HepG2 (cell line): ENCODE data around the gene KIAA1614. TPM values are rescaled to one million over a fixed set of nuclear protein-coding genes. Genes with fewer than 3 reads are reported as not detected.

Source experiments
- ARHGAP35 ChIP-seq: sonication (generic); formaldehyde crosslinking; IDR thresholded peaks from 2 replicates; pipeline ENCODE4 v1.9.0; 2022; ENCODE audit warnings: mild to moderate bottlenecking, inconsistent platforms, moderate library complexity, missing genetic modification reagents, borderline replicate concordance
- BHLHE40 ChIP-seq: IDR thresholded peaks from 2 replicates; pipeline ENCODE4 v1.6.1; 2011; ENCODE audit warnings: low read length, improper control_type of control experiment
- CBX2 ChIP-seq, 2 experiments: fragments of 200-600 bp in 1 of 2; sonication (generic); formaldehyde crosslinking in 1 of 2; IDR thresholded peaks; 2 replicates each; pipeline versions ENCODE4 v1.7.0 to v1.8.1; 2018 to 2022; ENCODE audit warnings: low read depth in 2 of 2, low read length in 1 of 2, mild to moderate bottlenecking in 1 of 2, missing genetic modification reagents in 1 of 2
- CEBPB ChIP-seq: IDR thresholded peaks from 2 replicates; pipeline ENCODE4 v1.6.1; 2011; ENCODE audit warnings: low read depth, low read length, improper control_type of control experiment, borderline replicate concordance
- FOXM1 ChIP-seq: sonication (generic); formaldehyde crosslinking; IDR thresholded peaks from 2 replicates; pipeline ENCODE4 v1.5.0; 2020; ENCODE audit warnings: missing genetic modification reagents
- HCFC1 ChIP-seq: fragments of 150-350 bp; IDR thresholded peaks from 2 replicates; pipeline ENCODE4 v1.6.1; 2014; ENCODE audit warnings: low read depth, low read length
- HHEX ChIP-seq: IDR thresholded peaks from 2 replicates; pipeline ENCODE4 v1.6.1; 2016; ENCODE audit warnings: control low read depth
- KDM1A ChIP-seq: IDR thresholded peaks from 2 replicates; pipeline ENCODE4 v1.6.1; 2016; ENCODE audit warnings: missing compliant biosample characterization
- NFIB ChIP-seq: sonication (generic); formaldehyde crosslinking; IDR thresholded peaks from 2 replicates; pipeline ENCODE4 v1.9.0; 2021; ENCODE audit warnings: missing genetic modification reagents, mild to moderate bottlenecking, borderline replicate concordance
- RFX3 ChIP-seq: IDR thresholded peaks from 2 replicates; pipeline ENCODE4 v1.6.1; 2016; ENCODE audit warnings: missing biosample characterization, missing genetic modification reagents
- SYNCRIP ChIP-seq: fragments of 200-400 bp; formaldehyde crosslinking; IDR thresholded peaks from 2 replicates; pipeline ENCODE4 v1.6.1; 2018; ENCODE audit warnings: mild to moderate bottlenecking, low read depth, low read length; ENCODE audit not compliant: insufficient read depth
- TBX3 ChIP-seq: fragments of 450-650 bp; IDR thresholded peaks from 2 replicates; pipeline ENCODE4 v1.6.1; 2017; ENCODE audit warnings: antibody characterized with exemption, mild to moderate bottlenecking, inconsistent platforms, borderline replicate concordance
- ZFP82 ChIP-seq: sonication (generic); formaldehyde crosslinking; IDR thresholded peaks from 2 replicates; pipeline ENCODE4 v1.5.1; 2020; ENCODE audit warnings: mild to moderate bottlenecking, missing genetic modification reagents, borderline replicate concordance
- ZNF136 ChIP-seq: sonication (generic); formaldehyde crosslinking; IDR thresholded peaks from 2 replicates; pipeline ENCODE4 v1.8.1; 2022; ENCODE audit warnings: low read depth, mild to moderate bottlenecking, moderate library complexity, missing genetic modification reagents
- ZNF143 ChIP-seq: sonication (generic); formaldehyde crosslinking; IDR thresholded peaks from 2 replicates; pipeline ENCODE4 v1.4.0; 2020; ENCODE audit warnings: missing genetic modification reagents
- ZNF17 ChIP-seq: sonication (generic); formaldehyde crosslinking; IDR thresholded peaks from 2 replicates; pipeline ENCODE4 v1.5.0; 2020; ENCODE audit warnings: mild to moderate bottlenecking, missing genetic modification reagents
- ZNF432 ChIP-seq: sonication (generic); formaldehyde crosslinking; IDR thresholded peaks from 2 replicates; pipeline ENCODE4 v1.5.0; 2020; ENCODE audit warnings: missing genetic modification reagents, mild to moderate bottlenecking, borderline replicate concordance
- ZNF569 ChIP-seq: sonication (generic); formaldehyde crosslinking; IDR thresholded peaks from 2 replicates; pipeline ENCODE4 v1.5.0; 2020; ENCODE audit warnings: mild to moderate bottlenecking, missing genetic modification reagents, moderate library complexity, borderline replicate concordance
- ZNF615 ChIP-seq: sonication (generic); formaldehyde crosslinking; IDR thresholded peaks from 2 replicates; pipeline ENCODE4 v1.5.0; 2020; ENCODE audit warnings: mild to moderate bottlenecking, missing genetic modification reagents, borderline replicate concordance
- ZNF746 ChIP-seq: sonication (generic); formaldehyde crosslinking; IDR thresholded peaks from 2 replicates; pipeline ENCODE4 v1.8.0; 2022; ENCODE audit warnings: mild to moderate bottlenecking, missing genetic modification reagents
- polyA plus RNA-seq, 8 experiments: library from polyadenylated mRNA; depleted of rRNA in 3 of 8; stranded (reverse) in 7 of 8; unstranded in 1 of 8; fragments of >200 nt; fragmentation: Illumina TruSeq in 4 of 8; extraction: Trizol in 4 of 8; gene quantifications; 2 replicates each; pipeline versions ENCODE4 v1.2.1 to v1.2.3, GENCODE V29; 2011 to 2016; ENCODE audit warnings: low read depth in 4 of 8, missing spikeins in 1 of 8, mixed read lengths in 1 of 8; ENCODE audit not compliant: insufficient read depth in 1 of 8
- total RNA-seq, 5 experiments: library from RNA; depleted of rRNA; stranded (reverse); fragments of >200 nt; fragmentation: Illumina TruSeq; extraction: Trizol; gene quantifications; 2 replicates each; pipeline ENCODE4 v1.2.3, GENCODE V29; 2016; ENCODE audit warnings: low read depth in 1 of 5
- TF ChIP-seq, protein P1 (sequence below): sonication (generic); formaldehyde crosslinking; IDR thresholded peaks from 2 replicates; pipeline ENCODE4 v1.4.0; 2020; ENCODE audit warnings: mild to moderate bottlenecking, missing genetic modification reagents
- TF ChIP-seq, protein P2 (sequence below): sonication (generic); formaldehyde crosslinking; IDR thresholded peaks from 2 replicates; pipeline ENCODE4 v1.4.0; 2020; ENCODE audit warnings: missing genetic modification reagents
- TF ChIP-seq, protein P3 (sequence below): sonication (generic); formaldehyde crosslinking; IDR thresholded peaks from 2 replicates; pipeline ENCODE4 v1.4.0; 2020; ENCODE audit warnings: mild to moderate bottlenecking, missing genetic modification reagents
- TF ChIP-seq, protein P4 (sequence below): sonication (generic); formaldehyde crosslinking; IDR thresholded peaks from 2 replicates; pipeline ENCODE4 v1.4.0; 2020; ENCODE audit warnings: missing genetic modification reagents

Gene KIAA1614
- total and polyA plus RNA-seq, 2 of the 13 experiments (the other 11 are each of a cell fraction or from before 2014, with no cell fraction given), result 0.15 to 0.77 TPM

DNA sequence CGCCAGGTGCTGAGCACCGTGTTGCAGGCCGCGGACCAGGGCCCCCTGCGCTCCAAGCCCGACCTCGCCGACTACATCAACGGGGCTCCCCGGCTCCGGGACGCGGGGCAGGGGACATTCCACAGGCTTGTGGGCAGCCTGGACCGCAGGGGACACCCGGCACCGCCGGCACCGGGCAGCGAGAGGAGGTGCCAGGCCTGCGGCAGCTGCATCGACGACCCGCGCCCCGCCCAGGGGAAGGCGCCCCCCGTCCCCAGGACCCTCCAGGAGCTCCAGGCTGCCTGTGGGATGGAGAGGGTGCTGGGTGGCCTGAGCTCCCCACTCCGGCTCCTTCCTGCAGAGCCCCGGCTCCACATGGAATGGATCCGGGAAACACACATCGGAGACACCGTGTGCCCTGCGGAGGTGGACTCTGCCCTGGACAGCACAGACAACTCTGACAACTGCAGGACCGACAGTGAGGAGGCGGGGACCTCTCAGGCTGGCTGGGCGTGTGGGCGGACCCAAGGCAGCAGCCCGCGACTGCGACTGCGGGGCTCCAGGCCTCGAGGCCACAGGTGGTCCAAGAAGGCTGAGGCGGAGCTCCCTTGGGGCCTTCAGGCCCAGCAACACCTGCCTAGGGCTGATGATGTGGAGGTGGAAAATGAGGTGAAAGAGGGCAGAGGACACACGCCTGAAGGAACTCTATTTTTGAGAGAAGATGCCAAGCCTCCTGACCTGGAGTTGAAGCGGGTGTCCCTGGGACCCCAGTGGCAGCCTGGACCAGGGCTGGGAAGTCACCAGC lies 22.8 kb downstream of the KIAA1614 start (continued):
- no peak for TF ChIP-seq ZFP82 (CRISPR knock-in tag)
- TF ChIP-seq ZNF569 (CRISPR knock-in tag), result no peak
- no peak for TF ChIP-seq RFX3 (CRISPR knock-in tag)
- TF ChIP-seq CEBPB, result no peak
- TF ChIP-seq HCFC1, result no peak
- no peak for TF ChIP-seq FOXM1 (CRISPR knock-in tag)
- TF ChIP-seq, protein P1, sequence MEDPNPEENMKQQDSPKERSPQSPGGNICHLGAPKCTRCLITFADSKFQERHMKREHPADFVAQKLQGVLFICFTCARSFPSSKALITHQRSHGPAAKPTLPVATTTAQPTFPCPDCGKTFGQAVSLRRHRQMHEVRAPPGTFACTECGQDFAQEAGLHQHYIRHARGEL, result no peak
- no peak for TF ChIP-seq NFIB
- no peak for TF ChIP-seq CBX2 (IDR thresholded peaks at IDR 0.05; ENCODE audit: low read depth, low read length)
- no peak for TF ChIP-seq CBX2 (CRISPR knock-in tag; IDR thresholded peaks at IDR 0.05; ENCODE audit: low read depth)
- no peak for TF ChIP-seq ZNF17 (CRISPR knock-in tag)
- TF ChIP-seq, protein P2, sequence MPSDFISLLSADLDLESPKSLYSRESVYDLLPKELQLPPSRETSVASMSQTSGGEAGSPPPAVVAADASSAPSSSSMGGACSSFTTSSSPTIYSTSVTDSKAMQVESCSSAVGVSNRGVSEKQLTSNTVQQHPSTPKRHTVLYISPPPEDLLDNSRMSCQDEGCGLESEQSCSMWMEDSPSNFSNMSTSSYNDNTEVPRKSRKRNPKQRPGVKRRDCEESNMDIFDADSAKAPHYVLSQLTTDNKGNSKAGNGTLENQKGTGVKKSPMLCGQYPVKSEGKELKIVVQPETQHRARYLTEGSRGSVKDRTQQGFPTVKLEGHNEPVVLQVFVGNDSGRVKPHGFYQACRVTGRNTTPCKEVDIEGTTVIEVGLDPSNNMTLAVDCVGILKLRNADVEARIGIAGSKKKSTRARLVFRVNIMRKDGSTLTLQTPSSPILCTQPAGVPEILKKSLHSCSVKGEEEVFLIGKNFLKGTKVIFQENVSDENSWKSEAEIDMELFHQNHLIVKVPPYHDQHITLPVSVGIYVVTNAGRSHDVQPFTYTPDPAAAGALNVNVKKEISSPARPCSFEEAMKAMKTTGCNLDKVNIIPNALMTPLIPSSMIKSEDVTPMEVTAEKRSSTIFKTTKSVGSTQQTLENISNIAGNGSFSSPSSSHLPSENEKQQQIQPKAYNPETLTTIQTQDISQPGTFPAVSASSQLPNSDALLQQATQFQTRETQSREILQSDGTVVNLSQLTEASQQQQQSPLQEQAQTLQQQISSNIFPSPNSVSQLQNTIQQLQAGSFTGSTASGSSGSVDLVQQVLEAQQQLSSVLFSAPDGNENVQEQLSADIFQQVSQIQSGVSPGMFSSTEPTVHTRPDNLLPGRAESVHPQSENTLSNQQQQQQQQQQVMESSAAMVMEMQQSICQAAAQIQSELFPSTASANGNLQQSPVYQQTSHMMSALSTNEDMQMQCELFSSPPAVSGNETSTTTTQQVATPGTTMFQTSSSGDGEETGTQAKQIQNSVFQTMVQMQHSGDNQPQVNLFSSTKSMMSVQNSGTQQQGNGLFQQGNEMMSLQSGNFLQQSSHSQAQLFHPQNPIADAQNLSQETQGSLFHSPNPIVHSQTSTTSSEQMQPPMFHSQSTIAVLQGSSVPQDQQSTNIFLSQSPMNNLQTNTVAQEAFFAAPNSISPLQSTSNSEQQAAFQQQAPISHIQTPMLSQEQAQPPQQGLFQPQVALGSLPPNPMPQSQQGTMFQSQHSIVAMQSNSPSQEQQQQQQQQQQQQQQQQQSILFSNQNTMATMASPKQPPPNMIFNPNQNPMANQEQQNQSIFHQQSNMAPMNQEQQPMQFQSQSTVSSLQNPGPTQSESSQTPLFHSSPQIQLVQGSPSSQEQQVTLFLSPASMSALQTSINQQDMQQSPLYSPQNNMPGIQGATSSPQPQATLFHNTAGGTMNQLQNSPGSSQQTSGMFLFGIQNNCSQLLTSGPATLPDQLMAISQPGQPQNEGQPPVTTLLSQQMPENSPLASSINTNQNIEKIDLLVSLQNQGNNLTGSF (CRISPR knock-in tag), result no peak
- TF ChIP-seq ZNF432 (CRISPR knock-in tag), result no peak
- no peak for TF ChIP-seq ZNF615
- TF ChIP-seq SYNCRIP, result no peak
- TF ChIP-seq, protein P3, sequence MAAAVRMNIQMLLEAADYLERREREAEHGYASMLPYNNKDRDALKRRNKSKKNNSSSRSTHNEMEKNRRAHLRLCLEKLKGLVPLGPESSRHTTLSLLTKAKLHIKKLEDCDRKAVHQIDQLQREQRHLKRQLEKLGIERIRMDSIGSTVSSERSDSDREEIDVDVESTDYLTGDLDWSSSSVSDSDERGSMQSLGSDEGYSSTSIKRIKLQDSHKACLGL, result no peak; the same call in 1 of the 2 replicates
- no peak for TF ChIP-seq ZNF143
- TF ChIP-seq KDM1A (CRISPR knock-in tag), result no peak
- no peak for TF ChIP-seq HHEX (CRISPR knock-in tag)
- TF ChIP-seq BHLHE40, result no peak
- TF ChIP-seq ZNF746, result no peak
- no peak for TF ChIP-seq ARHGAP35 (CRISPR knock-in tag)
- TF ChIP-seq, protein P4, sequence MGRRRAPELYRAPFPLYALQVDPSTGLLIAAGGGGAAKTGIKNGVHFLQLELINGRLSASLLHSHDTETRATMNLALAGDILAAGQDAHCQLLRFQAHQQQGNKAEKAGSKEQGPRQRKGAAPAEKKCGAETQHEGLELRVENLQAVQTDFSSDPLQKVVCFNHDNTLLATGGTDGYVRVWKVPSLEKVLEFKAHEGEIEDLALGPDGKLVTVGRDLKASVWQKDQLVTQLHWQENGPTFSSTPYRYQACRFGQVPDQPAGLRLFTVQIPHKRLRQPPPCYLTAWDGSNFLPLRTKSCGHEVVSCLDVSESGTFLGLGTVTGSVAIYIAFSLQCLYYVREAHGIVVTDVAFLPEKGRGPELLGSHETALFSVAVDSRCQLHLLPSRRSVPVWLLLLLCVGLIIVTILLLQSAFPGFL, result no peak
- no peak for TF ChIP-seq TBX3
- TF ChIP-seq ZNF136, result 0 out of 2 replicates have a peak, but pooled peaks have one; percentile 71
